ENCODE results near the gene BRD7.
A peak's percentile ranks its signal among the peaks of the same experiment; 100 is the strongest.

Gene BRD7

DNA sequence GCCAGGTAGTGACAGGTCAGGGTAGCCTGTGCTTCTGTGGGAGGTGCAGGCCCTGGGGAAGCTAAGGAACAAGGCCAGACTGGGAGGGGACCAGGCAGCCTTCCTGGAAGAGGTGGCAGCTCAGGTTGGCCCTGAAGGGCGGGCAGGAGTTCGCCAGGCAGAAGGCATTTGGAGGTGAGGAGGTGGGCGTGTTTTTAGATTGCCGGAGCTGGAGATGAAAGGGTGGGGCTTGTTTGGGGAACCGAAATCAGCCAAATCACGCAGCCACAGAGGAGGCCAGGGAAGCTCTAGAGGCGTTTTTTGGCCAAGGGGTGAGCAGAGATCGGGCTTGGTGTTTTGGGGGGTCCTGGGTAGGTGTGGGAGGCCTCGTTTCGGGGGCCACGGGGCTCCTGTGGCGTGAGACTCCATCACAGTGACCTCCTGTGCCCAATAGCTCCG lies 94.9 kb downstream of the BRD7 start:
- no peak for DNase-seq (ENCODE audit: low read depth in 2 of 2)

DNA sequence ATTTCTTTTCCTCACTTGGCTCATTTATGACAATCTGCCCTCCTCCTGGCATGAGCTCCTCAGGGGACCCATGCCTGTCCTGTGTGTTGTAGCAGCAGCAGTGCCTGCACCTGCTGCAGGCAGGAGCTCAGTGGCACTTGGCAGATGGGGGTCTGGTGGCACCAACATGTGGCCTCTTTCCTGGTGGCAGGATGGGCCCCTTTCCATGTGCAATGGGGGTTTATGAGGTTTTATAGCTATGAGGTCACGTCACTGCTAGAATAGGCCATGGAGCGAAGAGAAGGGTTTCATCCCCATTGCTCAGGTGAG lies 95.5 kb downstream of the BRD7 start:
- no peak for DNase-seq (ENCODE audit: low read depth in 2 of 2)

DNA sequence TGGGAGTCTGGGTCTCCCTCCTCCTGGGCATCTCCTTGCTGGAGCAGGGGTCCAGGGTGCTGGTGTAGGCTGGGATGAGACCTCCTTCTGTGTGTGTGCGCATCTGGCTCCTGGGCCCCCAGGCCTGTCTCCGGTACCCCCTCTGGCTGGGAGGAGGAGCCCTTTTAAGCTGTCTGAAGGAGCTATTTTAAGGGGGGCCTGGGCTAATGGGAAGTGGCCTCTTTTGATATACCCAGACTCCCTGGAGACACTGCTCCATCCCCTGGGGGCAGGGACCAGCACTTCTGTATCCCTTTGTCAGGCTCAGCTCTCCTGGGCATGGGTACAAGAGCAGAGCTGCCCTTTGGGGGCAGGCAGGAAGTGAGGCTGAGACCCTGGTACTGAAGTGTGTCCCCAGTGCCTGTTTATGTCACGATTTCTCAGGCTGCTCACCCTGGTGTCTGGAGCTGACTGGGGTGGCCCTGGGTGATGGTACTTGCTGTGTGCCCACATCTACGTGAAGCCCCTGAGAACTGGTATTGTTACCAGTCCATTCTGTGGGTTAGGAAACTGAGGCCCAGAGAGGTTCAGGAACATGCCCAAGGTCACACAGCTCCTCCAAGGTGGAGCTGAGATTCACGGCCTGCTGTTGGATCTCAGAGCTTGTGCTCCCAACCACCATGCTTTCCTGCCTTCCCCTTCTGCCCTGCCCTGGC lies 96.0 kb downstream of the BRD7 start:
- no peak for DNase-seq (ENCODE audit: low read depth in 2 of 2)

GRCh38 chr16:50272111-50272571 lies 96.6 kb downstream of the BRD7 start:
- DNase-seq (ENCODE audit: low read depth in 2 of 2): no peak

DNA sequence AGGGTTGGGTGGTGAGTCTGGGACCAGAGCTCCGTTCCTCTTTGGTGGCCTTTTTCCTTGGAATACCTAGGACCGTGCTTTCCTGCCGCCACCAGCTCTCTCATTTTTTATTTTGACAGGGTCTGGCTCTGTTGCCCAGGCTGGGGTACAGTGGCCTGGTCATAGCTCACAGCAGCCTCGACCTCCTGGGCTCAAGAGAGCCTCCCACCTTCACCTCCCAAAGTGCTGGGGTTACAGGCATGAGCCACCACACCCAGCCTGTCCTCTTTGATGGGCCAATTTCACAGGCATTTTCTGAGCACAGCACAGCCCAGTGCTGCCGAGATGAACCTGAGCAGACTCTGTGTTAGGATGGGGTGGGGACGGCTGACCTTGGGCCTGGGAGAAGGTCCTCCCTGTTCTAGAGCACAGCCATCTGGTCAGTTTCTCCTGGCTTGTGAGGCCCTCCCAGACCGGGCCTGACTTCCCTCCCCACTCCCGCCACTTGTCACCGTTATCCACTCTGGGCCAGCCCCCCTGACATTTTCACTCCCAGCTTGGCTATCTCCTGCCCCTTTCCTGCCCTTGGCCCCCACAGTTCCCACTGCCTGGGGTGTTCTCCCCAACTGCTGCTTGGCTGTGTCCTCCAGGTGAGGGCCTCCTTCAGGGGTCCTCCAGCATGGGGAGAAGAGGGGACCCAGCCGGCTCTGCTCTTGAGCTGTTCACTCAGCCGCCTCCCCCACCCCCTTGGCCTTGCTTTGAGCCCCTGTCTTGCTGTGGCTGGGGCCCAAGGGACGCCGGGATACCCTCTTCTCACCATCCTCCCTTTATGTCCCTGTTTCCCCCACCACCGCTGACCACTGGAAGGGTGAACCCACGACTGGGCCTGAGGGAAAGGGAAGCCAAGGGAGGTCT lies 97.4 kb downstream of the BRD7 start:
- no peak for DNase-seq (ENCODE audit: low read depth in 2 of 2)

DNA sequence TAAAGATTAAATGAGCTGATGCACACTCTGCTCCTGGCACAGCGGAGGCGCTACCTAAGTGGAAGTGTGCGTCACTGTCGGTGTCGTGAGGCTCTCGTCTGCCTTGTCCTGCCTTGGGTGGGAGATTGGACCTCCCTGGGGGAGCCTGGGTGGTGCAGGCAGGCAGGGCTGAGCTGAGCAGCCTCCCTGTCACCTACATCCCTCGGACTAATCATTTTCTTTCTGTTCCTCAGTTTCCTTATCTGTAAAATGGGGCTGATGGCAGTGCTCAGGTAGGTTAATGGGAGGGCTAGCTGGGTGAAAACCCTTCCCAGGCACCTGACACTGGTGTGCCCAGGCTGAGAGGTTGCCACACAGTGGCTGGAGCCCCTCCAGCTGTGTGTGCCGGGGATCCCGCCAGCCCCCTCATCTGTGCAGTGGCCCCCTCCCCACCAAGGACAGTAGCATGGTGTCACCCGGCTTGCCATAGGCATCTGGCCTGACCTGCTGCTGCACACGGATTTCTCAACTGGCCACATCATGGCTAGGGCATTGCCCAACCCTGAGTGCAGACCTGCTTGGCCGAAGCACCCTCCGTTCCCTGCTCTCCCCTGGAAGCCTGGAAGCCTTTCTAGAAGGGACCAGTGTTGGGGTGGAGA lies 98.2 kb downstream of the BRD7 start:
- DNase-seq (ENCODE audit: low read depth in 2 of 2): no peak

- DNase-seq (ENCODE audit: low read depth in 2 of 2): no peak
Observed at GRCh38 chr16:50269769-50270509, 98.8 kb downstream of the BRD7 start.

- DNase-seq (ENCODE audit: low read depth in 2 of 2): no peak
Observed at GRCh38 chr16:50269061-50269705, 99.6 kb downstream of the BRD7 start.

- DNase-seq (ENCODE audit: low read depth in 2 of 2): no peak
Observed at GRCh38 chr16:50268352-50268751, 100.4 kb downstream of the BRD7 start.

DNA sequence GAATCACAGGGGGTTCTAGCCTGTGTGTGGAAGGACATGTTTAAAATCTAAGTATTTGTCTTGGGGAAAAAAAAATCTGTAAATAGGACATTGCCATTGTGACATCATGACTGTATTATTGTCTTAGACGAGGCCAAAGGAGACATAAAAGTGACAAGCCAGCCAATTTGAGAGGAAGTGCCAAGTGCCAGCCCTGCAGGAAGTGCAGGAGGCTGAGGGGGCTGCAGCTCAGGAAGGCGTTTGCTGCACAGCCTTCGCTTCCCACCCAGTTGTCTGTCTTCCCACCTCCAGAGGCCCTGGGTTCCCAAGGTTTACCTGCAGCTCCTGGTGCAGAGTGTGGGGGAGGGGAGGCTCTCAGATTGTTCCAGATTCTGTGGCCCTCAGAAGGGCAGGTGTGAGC lies 101.1 kb downstream of the BRD7 start:
- DNase-seq (ENCODE audit: low read depth in 2 of 2): no peak

DNA sequence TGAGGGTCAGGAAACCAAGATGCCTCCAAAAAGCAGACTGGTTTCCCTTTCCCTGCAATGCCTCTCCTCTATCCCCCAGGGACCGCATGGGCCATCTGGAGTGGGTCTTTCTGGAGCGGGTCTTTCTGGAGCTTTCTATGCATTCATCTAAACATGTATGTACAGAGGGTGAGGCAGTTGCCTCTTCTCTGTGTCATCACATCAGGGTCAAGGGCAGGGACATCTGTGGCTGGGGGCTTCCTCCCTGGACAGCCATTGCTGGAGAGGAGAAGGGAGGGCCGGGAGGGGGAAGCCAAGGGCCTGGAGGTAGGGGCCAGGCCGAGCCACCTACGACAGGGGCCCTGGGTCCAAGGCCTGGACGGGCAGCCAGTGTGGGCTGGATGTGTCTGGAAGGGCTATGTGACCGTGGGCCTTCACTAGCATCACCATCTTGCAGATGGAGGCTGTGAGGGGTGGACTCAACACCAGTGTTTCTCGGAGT lies 101.6 kb downstream of the BRD7 start:
- DNase-seq (ENCODE audit: low read depth in 2 of 2): no peak

GRCh38 chr16:50266337-50267091 lies 102.3 kb downstream of the BRD7 start, which contains the start of gene ADCY7:
ADCY7 (plus strand) TSS chr16:50266551; CDS start chr16:50288180, 21,629 bp downstream.
- DNase-seq (ENCODE audit: low read depth in 2 of 2): peak; percentile 75 to 78
